Small intestine (tissue), 7 donors: ENCODE data around the gene IL18BP. TPM values are rescaled to one million over a fixed set of nuclear protein-coding genes. Genes with fewer than 3 reads are reported as not detected.

Experiments
- DNase-seq, 2 donors: peaks; one replicate each; pipeline versions ENCODE4 v3.0.0 to v3.0.0-alpha.2; 2013
- FAIRE-seq: peaks from 2 replicates; lab custom pipeline; 2012; peaks lifted over from hg19 to GRCh38; lab: Jason Lieb, UNC
- H3K27ac ChIP-seq, 3 donors: one replicate each; pipeline ENCODE4 v1.5.1; 2013; ENCODE audit warnings: low read length in 2 of 3, mild to moderate bottlenecking in 2 of 3, control low read depth in 1 of 3, inconsistent platforms in 1 of 3, low read depth in 1 of 3, moderate library complexity in 1 of 3
- H3K27me3 ChIP-seq, 3 donors: one replicate each; pipeline ENCODE4 v1.6.1; 2013; ENCODE audit warnings: low read length in 3 of 3, inconsistent platforms in 1 of 3; ENCODE audit not compliant: control insufficient read depth in 3 of 3, insufficient read depth in 3 of 3
- H3K36me3 ChIP-seq, 3 donors: one replicate each; pipeline ENCODE4 v1.6.1; 2013; ENCODE audit warnings: low read length in 3 of 3, inconsistent platforms in 1 of 3, low read depth in 1 of 3, mild to moderate bottlenecking in 1 of 3, moderate library complexity in 1 of 3; ENCODE audit not compliant: control insufficient read depth in 3 of 3, insufficient read depth in 2 of 3
- H3K4me1 ChIP-seq, 3 donors: one replicate each; pipeline ENCODE4 v1.6.1; 2013; ENCODE audit warnings: low read length in 2 of 3, inconsistent platforms in 1 of 3, low read depth in 1 of 3, mild to moderate bottlenecking in 1 of 3, moderate library complexity in 1 of 3; ENCODE audit not compliant: control insufficient read depth in 3 of 3, insufficient read depth in 2 of 3
- H3K4me3 ChIP-seq, 3 donors: one replicate each; pipeline ENCODE4 v1.5.1; 2013; ENCODE audit warnings: low read length in 3 of 3, control low read depth in 1 of 3, inconsistent platforms in 1 of 3, low read depth in 1 of 3, mild to moderate bottlenecking in 1 of 3, moderate library complexity in 1 of 3
- H3K9me3 ChIP-seq, 2 donors: one replicate each; pipeline ENCODE4 v1.6.1; 2013; ENCODE audit warnings: low read depth in 1 of 2, low read length in 1 of 2; ENCODE audit not compliant: control insufficient read depth in 2 of 2, insufficient read depth in 1 of 2
- WGBS, 3 donors: extraction: QIAGEN DNeasy Blood & Tissue Kit; methylation state at CpG; one replicate each; pipeline ENCODE4 v1.1.7; 2013; 5-methylcytosine and 5-hydroxymethylcytosine counted together
- polyA plus RNA-seq, 4 donors: library from polyadenylated mRNA; stranded (reverse) in 3 of 4; unstranded in 1 of 4; fragments of 200-250 nt in 3 of 4; fragments of 120-200 nt in 1 of 4; gene quantifications; one replicate each; pipeline versions ENCODE4 v1.2.1 to v1.2.3, GENCODE V29; 2013
- donor health status: healthy with polysubstance abuse.
- donor health status: control.
- donor health status: control.
- donor health status: Bipolar disorder and iron deficiency.
- donor health status: healthy.

Gene IL18BP
- polyA plus RNA-seq, 4 donors = 3.2 to 9.6 (median 7.2) TPM

DNA sequence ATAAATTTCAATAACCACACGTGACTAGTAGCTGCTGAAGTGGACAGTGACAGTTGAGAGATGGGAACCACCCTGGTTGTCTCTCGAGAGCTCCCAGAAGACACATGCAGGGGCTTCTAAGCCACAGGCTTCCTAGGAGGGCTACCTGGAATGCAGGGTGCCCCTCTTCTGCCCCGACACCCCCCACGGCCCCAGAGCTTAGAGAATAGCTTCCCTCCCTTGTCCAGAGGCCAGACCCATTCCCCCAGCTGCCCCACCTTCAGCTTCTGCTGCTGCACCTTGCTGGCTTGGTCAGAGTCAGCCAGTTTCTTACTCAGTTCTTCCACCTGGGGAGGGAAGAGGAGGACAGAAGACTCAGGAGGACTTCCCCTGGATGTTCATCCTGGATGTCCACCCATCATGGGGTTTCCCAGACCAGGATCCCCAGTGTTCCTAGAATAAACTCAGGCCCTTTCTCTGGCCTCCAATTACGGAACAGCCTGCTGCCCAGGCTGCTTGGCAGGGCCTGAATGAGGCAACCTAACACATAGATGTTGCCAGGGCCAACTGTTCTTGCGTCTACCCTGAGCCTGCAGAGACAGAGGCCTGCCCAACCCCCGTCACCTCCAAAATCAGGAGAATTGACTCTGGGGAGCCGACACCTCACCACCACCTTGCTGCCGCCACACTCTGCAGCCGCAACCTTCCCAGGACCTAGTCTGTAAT is 12.0 kb downstream of the IL18BP start:
- H3K27ac ChIP-seq = no peak overlapping the region
- H3K4me3 ChIP-seq = no peak overlapping the region
- peaks cover 28 to 98% (median 61%) of the 10 kb centered on the region in 3 donors for H3K36me3 ChIP-seq
- no peaks in the 10 kb centered on the region for H3K9me3 ChIP-seq
- no peak for DNase-seq
- FAIRE-seq = no peak
- WGBS, 3 donors = 86 to 88% (median 86%) methylated on average over 10 of the region's 10 CpGs
- no peaks in the 10 kb centered on the region for H3K27me3 ChIP-seq
- no peaks in the 10 kb centered on the region for H3K4me1 ChIP-seq

DNA sequence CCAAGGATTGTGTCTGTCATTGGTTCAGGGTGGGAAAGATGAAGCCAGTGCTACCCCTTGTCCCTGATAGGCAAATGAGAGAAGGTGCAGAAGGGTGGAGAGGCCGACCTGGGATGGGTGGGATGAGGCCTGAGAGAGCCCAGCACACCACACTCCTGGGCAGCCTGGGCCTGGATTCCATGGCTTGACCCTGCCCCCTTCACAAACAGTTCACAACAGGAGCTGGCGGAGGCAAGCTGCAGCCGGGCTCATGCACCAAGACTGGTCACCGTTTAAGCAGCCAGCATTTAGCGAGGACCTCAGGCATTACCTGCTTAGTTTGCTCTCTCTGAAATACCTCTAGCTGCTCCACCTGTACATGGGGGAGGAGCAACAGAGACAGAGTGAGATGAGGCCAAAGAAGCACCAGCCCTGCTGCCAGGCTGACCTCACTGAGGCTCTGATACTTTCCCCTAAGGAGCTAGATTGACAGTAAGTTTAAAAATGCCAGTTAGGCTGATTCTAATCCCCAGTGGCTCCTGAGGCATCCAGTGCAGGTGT is 13.5 kb downstream of the IL18BP start:
- FAIRE-seq (no peak), DNase-seq (no peak)
- no peaks in the 10 kb centered on the region for H3K4me1 ChIP-seq
- 80 to 89% (median 82%) methylated on average over 5 of the region's 5 CpGs for WGBS, 3 donors
- H3K27me3 ChIP-seq = no peaks in the 10 kb centered on the region
- H3K36me3 ChIP-seq = peaks cover 31 to 96% (median 60%) of the 10 kb centered on the region in 3 donors
- no peak overlapping the region for H3K4me3 ChIP-seq
- no peak overlapping the region for H3K27ac ChIP-seq
- H3K9me3 ChIP-seq = no peaks in the 10 kb centered on the region

- Histone ChIP-seq H3K27ac (no peak overlapping the region), H3K4me1 (no peaks in the 10 kb centered on the region), H3K36me3 (peaks cover 31 to 94% (median 67%) of the 10 kb centered on the region in 3 donors), H3K9me3 (no peaks in the 10 kb centered on the region), H3K4me3 (no peak overlapping the region), H3K27me3 (no peaks in the 10 kb centered on the region)
- WGBS, 3 donors = 40 to 71% (median 41%) methylated on average over 33 of the region's 33 CpGs
- FAIRE-seq (no peak), DNase-seq (peak in 1 of 2 donors; percentile 73)
Observed at GRCh38 chr11:72012897-72013721, 14.4 kb downstream of the IL18BP start.

- no peak overlapping the region for H3K27ac ChIP-seq
- H3K36me3 ChIP-seq = peaks cover 32 to 94% (median 66%) of the 10 kb centered on the region in 3 donors
- WGBS, 3 donors = 87 to 91% (median 89%) methylated on average over 38 of the region's 38 CpGs
- H3K27me3 ChIP-seq = no peaks in the 10 kb centered on the region
- DNase-seq (no peak), FAIRE-seq (no peak)
- H3K4me1 ChIP-seq = no peaks in the 10 kb centered on the region
- H3K9me3 ChIP-seq = no peaks in the 10 kb centered on the region
- no peak overlapping the region for H3K4me3 ChIP-seq
Observed at GRCh38 chr11:72013765-72014711, 15.3 kb downstream of the IL18BP start.

GRCh38 chr11:72014761-72015320 is 16.1 kb downstream of the IL18BP start:
- FAIRE-seq (no peak), DNase-seq (no peak)
- no peak overlapping the region for H3K27ac ChIP-seq
- no peaks in the 10 kb centered on the region for H3K4me1 ChIP-seq
- WGBS, 3 donors = 91 to 95% (median 93%) methylated on average over 16 of the region's 16 CpGs
- H3K4me3 ChIP-seq = no peak overlapping the region
- H3K27me3 ChIP-seq = no peaks in the 10 kb centered on the region
- H3K36me3 ChIP-seq = peaks cover 32 to 94% (median 64%) of the 10 kb centered on the region in 3 donors
- H3K9me3 ChIP-seq = no peaks in the 10 kb centered on the region

GRCh38 chr11:72015511-72016061 is 16.9 kb downstream of the IL18BP start:
- H3K27me3 ChIP-seq = no peaks in the 10 kb centered on the region
- H3K36me3 ChIP-seq = peaks cover 31 to 96% (median 62%) of the 10 kb centered on the region in 3 donors
- H3K9me3 ChIP-seq = no peaks in the 10 kb centered on the region
- H3K4me1 ChIP-seq = no peaks in the 10 kb centered on the region
- H3K27ac ChIP-seq = no peak overlapping the region
- H3K4me3 ChIP-seq = no peak overlapping the region
- peak in 1 of 2 donors; percentile 32 for DNase-seq
- no peak for FAIRE-seq
- whole genome bisulfite sequencing, 3 donors = 88 to 92% (median 91%) methylated on average over 10 of the region's 10 CpGs

GRCh38 chr11:72018171-72018570 is 19.5 kb downstream of the IL18BP start:
- DNase-seq (no peak), FAIRE-seq (no peak)
- H3K4me3 ChIP-seq = no peak overlapping the region
- H3K4me1 ChIP-seq = peaks cover 0 to 1% (median 0%) of the 10 kb centered on the region in 3 donors
- WGBS, 3 donors = 92 to 97% (median 94%) methylated on average over 9 of the region's 9 CpGs
- H3K27me3 ChIP-seq = no peaks in the 10 kb centered on the region
- no peaks in the 10 kb centered on the region for H3K9me3 ChIP-seq
- no peak overlapping the region for H3K27ac ChIP-seq
- peaks cover 31 to 95% (median 72%) of the 10 kb centered on the region in 3 donors for H3K36me3 ChIP-seq
